ENCODE measurements around the gene CA10. TPM values are rescaled to one million over a fixed set of nuclear protein-coding genes. Genes with fewer than 3 reads are reported as not detected.

CA10 gene
- total RNA-seq, 2 donors from 2014 or later, result not detected

DNA sequence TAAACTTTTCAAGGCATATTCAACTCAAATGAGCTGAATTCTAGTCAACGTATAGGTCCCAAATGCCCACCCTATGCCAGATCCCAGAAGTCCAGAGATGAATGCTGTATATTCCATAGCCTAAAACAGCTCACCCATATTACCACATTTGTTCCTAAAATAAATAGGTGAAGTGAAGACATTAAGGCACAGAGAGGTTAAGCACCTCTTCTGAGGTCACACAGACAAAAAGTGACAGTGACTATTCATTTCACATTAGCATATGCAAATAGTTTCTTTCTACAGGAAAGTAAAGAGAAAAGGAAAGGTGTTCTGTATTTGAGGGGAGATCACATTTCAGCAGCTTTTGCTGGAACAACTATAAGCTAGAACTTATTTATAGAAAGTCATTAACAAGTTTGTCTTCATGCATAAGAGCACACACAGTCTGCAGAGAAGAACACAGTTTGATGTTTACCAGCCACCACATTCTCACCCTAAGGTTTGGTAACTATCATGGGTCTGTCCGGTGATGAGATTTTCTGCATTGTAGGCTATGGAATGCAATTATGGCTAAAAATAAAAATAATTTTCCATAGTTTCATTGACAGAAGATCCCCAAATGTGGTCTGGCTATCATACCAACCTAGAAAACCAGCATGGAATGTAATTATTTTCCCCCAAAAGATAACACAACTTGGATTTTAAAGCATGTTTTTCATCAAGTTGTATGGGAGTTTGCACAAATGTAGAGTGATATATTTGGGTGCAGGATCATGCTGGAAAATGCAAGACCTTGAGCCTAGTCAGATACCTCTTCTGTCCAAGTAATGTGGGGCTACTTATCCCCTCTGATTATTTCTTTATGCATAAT is 496.1 kb downstream of the CA10 start:
- Histone ChIP-seq H3K4me1 (no peaks in the 10 kb centered on the region), H3K27ac (no peak overlapping the region), H3K27me3 (no peaks in the 10 kb centered on the region), H3K4me3 (no peak overlapping the region), H3K9me3 (no peaks in the 10 kb centered on the region), H3K36me3 (no peaks in the 10 kb centered on the region)
- DNase-seq (ENCODE audit: low spot score), result no peak
- TF ChIP-seq, protein P1, sequence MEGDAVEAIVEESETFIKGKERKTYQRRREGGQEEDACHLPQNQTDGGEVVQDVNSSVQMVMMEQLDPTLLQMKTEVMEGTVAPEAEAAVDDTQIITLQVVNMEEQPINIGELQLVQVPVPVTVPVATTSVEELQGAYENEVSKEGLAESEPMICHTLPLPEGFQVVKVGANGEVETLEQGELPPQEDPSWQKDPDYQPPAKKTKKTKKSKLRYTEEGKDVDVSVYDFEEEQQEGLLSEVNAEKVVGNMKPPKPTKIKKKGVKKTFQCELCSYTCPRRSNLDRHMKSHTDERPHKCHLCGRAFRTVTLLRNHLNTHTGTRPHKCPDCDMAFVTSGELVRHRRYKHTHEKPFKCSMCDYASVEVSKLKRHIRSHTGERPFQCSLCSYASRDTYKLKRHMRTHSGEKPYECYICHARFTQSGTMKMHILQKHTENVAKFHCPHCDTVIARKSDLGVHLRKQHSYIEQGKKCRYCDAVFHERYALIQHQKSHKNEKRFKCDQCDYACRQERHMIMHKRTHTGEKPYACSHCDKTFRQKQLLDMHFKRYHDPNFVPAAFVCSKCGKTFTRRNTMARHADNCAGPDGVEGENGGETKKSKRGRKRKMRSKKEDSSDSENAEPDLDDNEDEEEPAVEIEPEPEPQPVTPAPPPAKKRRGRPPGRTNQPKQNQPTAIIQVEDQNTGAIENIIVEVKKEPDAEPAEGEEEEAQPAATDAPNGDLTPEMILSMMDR (IDR thresholded peaks at IDR 0.05), result no peak

DNA sequence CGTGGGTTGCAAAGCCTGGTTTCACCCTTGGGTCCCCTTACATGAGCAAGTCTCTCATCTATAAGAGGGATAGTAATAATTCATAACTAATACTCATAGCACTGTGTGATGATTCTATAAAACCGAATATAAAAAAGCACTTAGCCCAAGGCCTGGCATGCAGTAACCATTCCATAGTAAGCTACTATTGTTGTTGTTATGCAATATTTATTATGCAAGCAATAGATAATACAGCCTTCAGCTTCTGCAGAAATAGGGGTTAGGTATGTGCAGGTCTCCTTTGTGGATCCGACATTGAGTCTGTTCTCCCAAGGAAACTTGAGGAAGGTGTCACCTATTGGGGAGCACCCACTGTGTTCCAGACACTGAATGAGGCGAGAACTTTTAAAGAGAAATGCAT is 497.1 kb downstream of the CA10 start:
- H3K4me1 ChIP-seq, result no peaks in the 10 kb centered on the region
- H3K27ac ChIP-seq, result no peak overlapping the region
- H3K27me3 ChIP-seq, result no peaks in the 10 kb centered on the region
- H3K4me3 ChIP-seq, result no peak overlapping the region
- H3K36me3 ChIP-seq, result no peaks in the 10 kb centered on the region
- TF ChIP-seq, protein P1 (IDR thresholded peaks at IDR 0.05), result no peak
- no peaks in the 10 kb centered on the region for H3K9me3 ChIP-seq
- no peak for DNase-seq (ENCODE audit: low spot score)

DNA sequence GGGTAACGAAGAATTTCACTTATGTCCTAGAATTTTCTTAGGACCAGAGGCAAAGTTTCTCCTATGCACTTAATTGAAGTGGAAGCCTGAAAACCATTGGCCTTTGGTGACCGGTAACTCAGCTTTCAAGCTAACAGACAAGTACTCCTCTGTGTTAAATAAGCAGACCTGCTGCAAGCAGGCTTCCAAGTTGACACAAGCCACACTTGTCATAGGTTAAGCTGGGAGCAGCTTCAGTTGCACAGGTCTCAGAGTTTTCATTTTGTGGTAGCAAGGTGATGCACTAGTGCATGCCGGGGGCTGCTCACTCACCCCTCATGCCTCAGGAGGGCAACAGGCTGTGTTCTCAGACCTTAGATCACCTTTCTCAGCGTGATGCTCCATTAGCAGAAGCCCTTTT is 498.2 kb downstream of the CA10 start:
- H3K27me3 ChIP-seq, result no peaks in the 10 kb centered on the region
- no peaks in the 10 kb centered on the region for H3K36me3 ChIP-seq
- no peaks in the 10 kb centered on the region for H3K9me3 ChIP-seq
- H3K4me1 ChIP-seq, result no peaks in the 10 kb centered on the region
- TF ChIP-seq, protein P1 (IDR thresholded peaks at IDR 0.05), result no peak
- H3K27ac ChIP-seq, result no peak overlapping the region
- no peak overlapping the region for H3K4me3 ChIP-seq
- DNase-seq (ENCODE audit: low spot score), result no peak

DNA sequence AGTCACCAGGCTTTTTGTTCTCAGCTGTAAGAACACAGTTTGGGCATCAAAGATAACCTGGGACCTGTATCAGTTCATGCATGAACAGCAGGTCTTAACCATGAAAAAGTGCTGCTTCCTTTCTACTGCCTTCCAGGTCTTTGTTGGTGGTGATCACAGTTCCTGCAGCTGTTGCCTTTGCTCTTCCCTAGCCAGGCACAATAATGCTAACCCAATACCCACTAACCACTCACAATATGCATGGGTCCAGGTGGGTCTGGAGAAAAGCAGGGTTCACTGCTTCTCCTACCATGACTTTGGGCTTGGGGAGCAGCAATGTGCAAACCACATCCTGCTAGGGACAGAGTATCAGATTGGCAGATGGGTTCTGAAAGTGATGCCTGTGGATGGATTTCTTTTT is 501.3 kb downstream of the CA10 start:
- no peak overlapping the region for H3K4me3 ChIP-seq
- H3K27ac ChIP-seq, result no peak overlapping the region
- H3K27me3 ChIP-seq, result no peaks in the 10 kb centered on the region
- no peaks in the 10 kb centered on the region for H3K4me1 ChIP-seq
- no peaks in the 10 kb centered on the region for H3K36me3 ChIP-seq
- TF ChIP-seq, protein P1 (IDR thresholded peaks at IDR 0.05), result no peak
- no peaks in the 10 kb centered on the region for H3K9me3 ChIP-seq
- no peak for DNase-seq (ENCODE audit: low spot score)

DNA sequence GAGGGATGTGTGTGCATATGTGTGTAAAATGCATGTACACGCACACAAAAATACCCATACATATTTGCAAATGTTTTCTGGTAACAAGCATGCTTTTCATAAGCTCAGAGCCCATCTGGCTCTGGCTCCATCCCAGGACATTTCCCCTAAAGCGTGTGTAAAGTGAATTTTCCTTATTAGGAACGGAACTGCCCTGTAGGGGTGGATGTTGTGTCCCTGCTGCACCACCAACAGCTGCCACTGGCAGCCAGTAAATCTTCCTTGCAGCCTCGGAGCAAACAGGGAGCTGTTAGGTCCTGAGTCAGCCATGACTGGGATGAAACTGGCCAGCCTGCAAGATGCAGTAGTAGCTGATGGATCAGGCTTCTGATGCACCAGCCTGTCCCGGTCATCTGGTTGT is 504.6 kb downstream of the CA10 start:
- no peak for DNase-seq (ENCODE audit: low spot score)
- Histone ChIP-seq H3K27ac (no peak overlapping the region), H3K9me3 (no peaks in the 10 kb centered on the region), H3K4me3 (no peak overlapping the region), H3K36me3 (no peaks in the 10 kb centered on the region), H3K27me3 (no peaks in the 10 kb centered on the region), H3K4me1 (no peaks in the 10 kb centered on the region)
- TF ChIP-seq, protein P1 (IDR thresholded peaks at IDR 0.05), result no peak

DNA sequence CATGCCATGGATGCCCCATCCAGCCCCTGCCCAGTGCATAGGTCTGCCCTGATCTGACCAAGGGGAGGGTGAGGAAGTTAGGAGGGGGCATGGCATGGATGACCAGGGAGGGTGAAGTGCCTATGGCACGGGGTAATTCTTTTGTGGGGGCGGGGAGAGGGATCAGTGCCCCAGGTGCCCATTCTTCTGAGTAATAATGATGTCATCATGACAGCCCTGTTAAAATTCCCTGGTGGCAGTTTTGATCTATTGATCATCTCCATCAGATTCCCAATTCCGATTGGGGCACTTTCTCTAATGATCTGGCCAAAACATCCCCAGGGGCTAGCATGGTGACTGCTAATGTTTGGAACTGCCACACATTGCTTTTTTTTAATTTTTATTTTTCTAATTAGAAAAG is 506.0 kb downstream of the CA10 start:
- H3K27ac ChIP-seq, result no peak overlapping the region
- no peaks in the 10 kb centered on the region for H3K27me3 ChIP-seq
- no peak overlapping the region for H3K4me3 ChIP-seq
- TF ChIP-seq, protein P1 (IDR thresholded peaks at IDR 0.05), result no peak
- no peaks in the 10 kb centered on the region for H3K9me3 ChIP-seq
- H3K4me1 ChIP-seq, result no peaks in the 10 kb centered on the region
- H3K36me3 ChIP-seq, result no peaks in the 10 kb centered on the region
- DNase-seq (ENCODE audit: low spot score), result no peak
